SH-SY5Y (cell line): ENCODE data around the gene ACTBL2.

Experiments
- GATA2 ChIP-seq: IDR thresholded peaks from 2 replicates; pipeline ENCODE4 v1.6.1; 2011; ENCODE audit warnings: mild to moderate bottlenecking, low read depth, low read length
- GATA3 ChIP-seq: IDR thresholded peaks from 2 replicates; pipeline ENCODE4 v1.6.1; 2011; ENCODE audit warnings: low read depth, mild to moderate bottlenecking, low read length, moderate library complexity

GRCh38 chr5:57434683-57435082 is 47.9 kb downstream of the ACTBL2 start:
- TF ChIP-seq GATA2 (no peak), GATA3 (no peak)
